Measurements from ENCODE around the gene VGLL3. TPM values are rescaled to one million over a fixed set of nuclear protein-coding genes. Genes with fewer than 3 reads are reported as not detected.

The VGLL3 gene
- total RNA-seq, 4 donors from 2014 or later = 23.7 to 45.6 (median 30.5) TPM

DNA sequence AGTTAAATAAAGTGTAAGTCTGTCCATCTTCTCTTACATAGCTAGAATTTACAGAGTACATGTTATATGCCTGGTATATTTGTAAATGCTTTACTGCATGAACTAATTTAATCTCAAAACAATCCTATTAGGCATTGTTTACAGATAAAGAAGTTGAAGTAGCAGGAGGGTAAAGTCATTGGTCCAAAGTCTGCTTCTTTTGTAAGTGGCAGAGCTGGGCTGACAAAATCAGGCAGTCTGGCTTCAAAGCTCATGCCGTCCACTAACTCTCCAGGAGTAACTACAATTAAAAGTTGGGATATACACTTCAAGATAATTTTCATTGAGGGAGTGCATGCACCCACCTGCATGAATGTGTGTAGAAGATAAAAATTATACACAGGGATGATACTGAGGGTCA is 27.3 kb downstream of the VGLL3 start:
- 58% methylated on average over 1 of the region's 1 CpG for WGBS
- Histone ChIP-seq H3K9me3 (no peaks in the 10 kb centered on the region), H3K4me3 (no peak overlapping the region), H3K36me3 (peaks cover 0 to 13% (median 3%) of the 10 kb centered on the region in 4 donors), H3K4me1 (peaks cover 0 to 2% (median 0%) of the 10 kb centered on the region in 4 donors), H3K27ac (replicated peaks in 1 of 4) (no peak overlapping the region), H3K27me3 (no peaks in the 10 kb centered on the region)
- intact Hi-C loops (cut with DNase I) = no loop called here
- no peak for DNase-seq (ENCODE audit: extremely low spot score)
- TF ChIP-seq, protein P1, sequence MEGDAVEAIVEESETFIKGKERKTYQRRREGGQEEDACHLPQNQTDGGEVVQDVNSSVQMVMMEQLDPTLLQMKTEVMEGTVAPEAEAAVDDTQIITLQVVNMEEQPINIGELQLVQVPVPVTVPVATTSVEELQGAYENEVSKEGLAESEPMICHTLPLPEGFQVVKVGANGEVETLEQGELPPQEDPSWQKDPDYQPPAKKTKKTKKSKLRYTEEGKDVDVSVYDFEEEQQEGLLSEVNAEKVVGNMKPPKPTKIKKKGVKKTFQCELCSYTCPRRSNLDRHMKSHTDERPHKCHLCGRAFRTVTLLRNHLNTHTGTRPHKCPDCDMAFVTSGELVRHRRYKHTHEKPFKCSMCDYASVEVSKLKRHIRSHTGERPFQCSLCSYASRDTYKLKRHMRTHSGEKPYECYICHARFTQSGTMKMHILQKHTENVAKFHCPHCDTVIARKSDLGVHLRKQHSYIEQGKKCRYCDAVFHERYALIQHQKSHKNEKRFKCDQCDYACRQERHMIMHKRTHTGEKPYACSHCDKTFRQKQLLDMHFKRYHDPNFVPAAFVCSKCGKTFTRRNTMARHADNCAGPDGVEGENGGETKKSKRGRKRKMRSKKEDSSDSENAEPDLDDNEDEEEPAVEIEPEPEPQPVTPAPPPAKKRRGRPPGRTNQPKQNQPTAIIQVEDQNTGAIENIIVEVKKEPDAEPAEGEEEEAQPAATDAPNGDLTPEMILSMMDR (IDR thresholded peaks at IDR 0.05) = no peak
- TF ChIP-seq EP300 (IDR thresholded peaks at IDR 0.05) = no peak
- no peak for TF ChIP-seq POLR2A (IDR thresholded peaks at IDR 0.05; ENCODE audit: low read depth)
- TF ChIP-seq POLR2AphosphoS5 (IDR thresholded peaks at IDR 0.05) = no peak

DNA sequence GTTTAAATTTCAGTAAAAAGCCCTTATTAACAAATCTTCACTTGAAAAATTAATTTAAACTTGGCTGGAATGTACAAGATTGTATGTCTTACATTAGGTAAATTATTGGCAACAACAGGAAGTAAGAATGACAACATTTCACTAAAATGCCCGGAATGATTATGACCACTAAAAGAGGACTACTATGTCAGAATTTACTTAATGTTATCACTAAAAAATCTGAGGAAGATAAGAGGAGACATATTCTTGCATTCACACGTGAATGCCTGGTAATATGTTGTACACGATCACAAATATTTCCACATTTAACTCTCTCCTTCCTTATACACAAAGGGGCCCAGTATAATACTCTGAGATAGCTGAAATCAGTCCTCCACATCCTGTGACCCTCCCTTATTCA is 29.7 kb downstream of the VGLL3 start:
- H3K4me3 ChIP-seq = no peak overlapping the region
- H3K4me1 ChIP-seq = no peaks in the 10 kb centered on the region
- no peak for DNase-seq (ENCODE audit: extremely low spot score)
- WGBS = 38% methylated on average over 3 of the region's 3 CpGs
- no peak overlapping the region for H3K27ac ChIP-seq (replicated peaks in 1 of 4)
- TF ChIP-seq POLR2A (IDR thresholded peaks at IDR 0.05; ENCODE audit: low read depth) (no peak), POLR2AphosphoS5 (IDR thresholded peaks at IDR 0.05) (no peak), EP300 (IDR thresholded peaks at IDR 0.05) (no peak)
- TF ChIP-seq, protein P1 (IDR thresholded peaks at IDR 0.05) = no peak
- H3K9me3 ChIP-seq = no peaks in the 10 kb centered on the region
- no peaks in the 10 kb centered on the region for H3K27me3 ChIP-seq
- intact Hi-C loops (cut with DNase I) = no loop called here
- H3K36me3 ChIP-seq = peaks cover 0 to 6% (median 2%) of the 10 kb centered on the region in 4 donors

DNA sequence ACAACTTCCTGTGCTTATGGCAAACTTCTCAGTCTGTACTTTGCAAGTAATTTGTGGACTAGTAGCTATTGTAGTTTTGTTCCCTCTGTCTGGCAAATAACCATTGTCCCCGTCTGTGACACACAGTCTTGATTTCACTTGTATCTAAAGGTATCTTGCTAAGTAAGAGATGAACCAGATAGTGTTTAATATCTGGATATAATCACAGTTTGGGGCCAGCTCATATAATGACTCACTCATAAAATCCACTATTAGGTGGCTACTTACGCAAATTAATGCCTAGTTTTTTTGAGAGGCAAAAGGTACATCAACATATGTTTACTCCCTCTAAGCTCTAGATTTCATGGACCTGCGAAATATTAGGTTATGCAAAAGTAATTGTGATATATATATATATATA is 30.4 kb downstream of the VGLL3 start:
- Histone ChIP-seq H3K9me3 (no peaks in the 10 kb centered on the region), H3K27me3 (no peaks in the 10 kb centered on the region), H3K4me1 (peaks cover 0 to 5% (median 0%) of the 10 kb centered on the region in 4 donors), H3K36me3 (peaks cover 0 to 4% (median 1%) of the 10 kb centered on the region in 4 donors), H3K4me3 (no peak overlapping the region), H3K27ac (replicated peaks in 1 of 4) (no peak overlapping the region)
- no peak for DNase-seq (ENCODE audit: extremely low spot score)
- intact Hi-C loops (cut with DNase I) = no loop called here
- WGBS = 83% methylated on average over 3 of the region's 3 CpGs
- TF ChIP-seq POLR2A (IDR thresholded peaks at IDR 0.05; ENCODE audit: low read depth) (no peak), EP300 (IDR thresholded peaks at IDR 0.05) (no peak), POLR2AphosphoS5 (IDR thresholded peaks at IDR 0.05) (no peak)
- TF ChIP-seq, protein P1 (IDR thresholded peaks at IDR 0.05) = no peak

DNA sequence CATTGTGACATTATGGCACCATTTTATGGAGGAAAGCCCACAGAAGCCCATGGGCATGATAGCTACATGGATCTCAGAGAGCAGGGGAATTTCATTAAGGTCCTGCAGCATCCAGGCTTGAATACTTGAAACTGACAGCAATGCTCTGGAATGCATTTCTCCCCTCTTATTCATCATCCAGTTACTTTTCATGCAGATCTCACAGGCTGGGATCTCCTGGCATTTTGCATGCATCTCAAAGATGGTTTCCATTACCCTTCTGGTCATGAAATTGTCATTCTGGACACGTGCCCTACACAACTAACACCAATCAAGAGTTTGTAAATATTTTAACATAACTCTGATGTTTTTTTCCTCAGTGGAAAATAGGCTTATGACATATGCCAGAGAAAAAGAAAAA is 32.4 kb downstream of the VGLL3 start:
- H3K4me1 ChIP-seq = peaks cover 0 to 8% (median 4%) of the 10 kb centered on the region in 4 donors
- no peaks in the 10 kb centered on the region for H3K9me3 ChIP-seq
- H3K27ac ChIP-seq (replicated peaks in 1 of 4) = no peak overlapping the region
- no peak overlapping the region for H3K4me3 ChIP-seq
- WGBS = 87% methylated on average over 1 of the region's 1 CpG
- no peaks in the 10 kb centered on the region for H3K27me3 ChIP-seq
- TF ChIP-seq, protein P1 (IDR thresholded peaks at IDR 0.05) = no peak
- TF ChIP-seq POLR2AphosphoS5 (IDR thresholded peaks at IDR 0.05) (no peak), EP300 (IDR thresholded peaks at IDR 0.05) (no peak), POLR2A (IDR thresholded peaks at IDR 0.05; ENCODE audit: low read depth) (no peak)
- no peaks in the 10 kb centered on the region for H3K36me3 ChIP-seq
- intact Hi-C loops (cut with DNase I) = no loop called here
- no peak for DNase-seq (ENCODE audit: extremely low spot score)

GRCh38 chr3:86954747-86955146 is 36.2 kb downstream of the VGLL3 start:
- no peaks in the 10 kb centered on the region for H3K9me3 ChIP-seq
- intact Hi-C loops (cut with DNase I) = no loop called here
- no peak overlapping the region for H3K27ac ChIP-seq (replicated peaks in 1 of 4)
- DNase-seq (ENCODE audit: extremely low spot score) = no peak
- WGBS = 78% methylated on average over 2 of the region's 2 CpGs
- H3K4me1 ChIP-seq = peaks cover 0 to 8% (median 4%) of the 10 kb centered on the region in 4 donors
- H3K36me3 ChIP-seq = no peaks in the 10 kb centered on the region
- TF ChIP-seq EP300 (IDR thresholded peaks at IDR 0.05) (no peak), POLR2AphosphoS5 (IDR thresholded peaks at IDR 0.05) (no peak), POLR2A (IDR thresholded peaks at IDR 0.05; ENCODE audit: low read depth) (no peak)
- TF ChIP-seq, protein P1 (IDR thresholded peaks at IDR 0.05) = no peak
- no peaks in the 10 kb centered on the region for H3K27me3 ChIP-seq
- no peak overlapping the region for H3K4me3 ChIP-seq
